Ammon's horn (tissue), 1 donor: ENCODE measurements around the gene EPN2.

Experiments
- DNase-seq: peaks from one replicate; pipeline ENCODE4 v3.0.0-alpha.2; 2016; ENCODE audit warnings: low spot score

Gene EPN2

DNA sequence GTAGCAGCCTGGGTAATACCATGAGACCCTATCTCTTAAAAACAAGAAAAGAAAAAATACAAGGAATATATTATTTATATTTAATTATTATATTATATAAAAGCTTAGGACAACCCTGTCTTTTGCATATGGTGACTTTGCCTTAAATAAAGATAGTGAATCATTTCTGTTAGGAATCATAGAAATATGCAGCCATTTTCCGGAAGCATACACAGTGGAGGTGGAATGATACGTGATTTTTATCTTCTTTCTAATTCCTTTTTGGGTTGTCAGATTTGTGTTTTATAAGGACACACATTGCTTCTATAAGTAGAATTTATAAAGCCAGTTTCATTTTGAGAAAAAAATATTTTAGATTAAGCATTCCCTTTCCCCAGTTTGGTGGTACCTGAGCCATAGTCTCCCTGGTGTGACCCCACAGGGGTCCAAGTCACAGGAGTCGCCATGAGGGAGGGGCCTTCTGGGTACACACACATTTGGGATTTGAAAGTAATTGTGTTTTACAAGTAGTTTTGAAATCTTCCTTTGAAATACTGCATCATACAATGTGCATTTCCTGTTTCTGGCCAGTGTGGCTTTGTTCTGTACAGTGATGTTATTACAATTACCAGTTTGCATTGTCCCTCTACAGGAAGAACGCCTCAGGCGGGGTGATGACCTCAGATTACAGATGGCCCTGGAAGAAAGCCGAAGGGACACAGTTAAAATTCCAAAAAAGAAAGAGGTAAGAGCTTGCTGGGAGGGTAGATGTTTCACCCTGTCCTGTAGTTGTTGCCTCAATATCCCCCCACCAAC, 74.5 kb downstream of the EPN2 start:
- DNase-seq = no peak

DNA sequence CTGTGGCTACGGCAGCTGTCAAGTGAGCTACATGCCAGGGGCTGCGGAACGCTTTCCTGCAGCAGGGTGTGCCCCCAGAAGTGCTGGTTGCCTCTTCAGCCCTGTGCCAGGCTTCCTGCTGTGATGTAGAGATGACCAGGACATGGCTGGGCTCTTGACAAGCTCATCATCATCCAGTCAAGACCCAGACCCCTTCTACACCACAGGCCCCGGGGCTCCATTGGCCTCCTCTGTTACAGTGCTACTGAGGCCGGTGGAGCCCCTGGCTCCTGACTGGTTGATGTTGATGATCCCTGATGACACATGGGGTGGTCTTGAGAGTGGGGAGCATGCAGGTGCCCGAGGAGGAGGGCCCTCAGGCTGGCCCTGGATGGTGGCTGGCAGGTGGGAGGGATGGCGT, 75.2 kb downstream of the EPN2 start:
- DNase-seq = no peak

DNA sequence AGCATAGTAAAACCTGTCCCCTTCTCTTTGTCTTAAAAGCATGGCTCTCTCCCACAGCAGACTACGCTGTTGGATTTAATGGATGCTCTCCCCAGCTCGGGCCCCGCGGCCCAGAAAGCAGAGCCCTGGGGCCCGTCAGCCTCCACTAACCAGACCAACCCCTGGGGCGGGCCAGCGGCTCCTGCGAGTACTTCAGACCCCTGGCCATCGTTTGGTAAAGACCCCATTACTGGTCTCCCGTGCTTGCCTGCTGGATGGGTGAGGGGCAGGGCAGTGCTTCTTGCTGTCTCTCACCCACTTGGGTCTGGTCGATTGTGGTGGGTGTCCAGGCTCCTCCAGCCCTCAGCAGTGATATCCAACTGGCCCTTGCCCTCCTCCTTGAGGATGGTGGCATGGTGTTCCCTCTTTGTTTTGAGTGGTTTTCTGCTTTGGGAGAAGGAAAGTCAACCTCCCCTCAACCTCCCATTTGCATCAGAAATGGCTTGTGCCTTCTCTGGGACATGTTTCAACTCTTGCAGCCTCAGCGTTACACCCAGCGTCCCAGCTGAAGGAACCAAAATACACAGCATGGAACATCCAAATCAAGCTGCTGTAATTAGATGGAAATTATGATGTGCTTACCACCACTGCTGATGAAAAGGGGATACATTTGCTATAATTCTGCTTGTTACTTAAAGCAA, 76.0 kb downstream of the EPN2 start:
- no peak for DNase-seq

DNA sequence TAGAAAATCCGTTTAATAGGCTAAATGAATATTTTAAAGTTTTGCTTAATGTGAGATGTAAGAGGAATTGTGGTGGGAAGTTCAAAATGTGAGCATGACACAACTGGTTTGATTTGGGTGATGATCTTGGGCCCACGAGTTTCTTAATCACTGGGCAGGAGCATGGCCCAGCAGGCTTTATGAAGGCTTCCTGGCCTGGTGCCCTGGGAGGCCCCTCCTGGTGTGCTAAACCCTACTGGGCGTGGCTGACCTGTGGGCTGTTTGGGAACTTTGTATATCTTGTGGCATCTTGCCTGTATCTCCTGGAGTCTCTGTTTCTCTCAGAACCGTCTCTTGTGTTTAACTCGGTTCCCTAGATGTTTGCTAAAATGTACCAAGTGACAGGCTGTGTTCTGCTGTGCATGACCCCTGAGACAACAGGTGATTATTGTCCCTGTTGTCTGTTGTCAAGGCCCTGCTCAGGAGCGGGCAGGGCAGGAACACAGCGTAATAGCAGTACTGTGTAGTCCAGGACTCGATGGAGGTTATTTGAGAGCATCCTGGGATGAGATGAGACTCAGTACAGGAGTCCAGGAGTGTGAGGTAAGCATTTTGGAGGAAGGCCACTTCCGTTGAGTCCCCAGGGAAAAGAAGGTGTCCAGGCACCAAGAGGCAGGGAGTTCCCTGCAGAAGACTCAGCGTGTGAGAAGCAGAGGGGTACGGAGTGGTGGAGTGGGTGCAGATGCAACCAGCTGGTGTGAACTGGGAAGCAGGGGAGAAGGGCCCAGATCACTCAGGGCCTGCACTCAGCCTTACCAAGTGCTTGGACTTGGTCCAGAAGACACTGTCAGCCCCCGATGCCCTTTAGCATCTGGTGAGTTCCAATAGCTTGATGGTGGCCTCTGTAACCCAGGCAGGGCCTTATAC, 76.8 kb downstream of the EPN2 start:
- DNase-seq = no peak

DNA sequence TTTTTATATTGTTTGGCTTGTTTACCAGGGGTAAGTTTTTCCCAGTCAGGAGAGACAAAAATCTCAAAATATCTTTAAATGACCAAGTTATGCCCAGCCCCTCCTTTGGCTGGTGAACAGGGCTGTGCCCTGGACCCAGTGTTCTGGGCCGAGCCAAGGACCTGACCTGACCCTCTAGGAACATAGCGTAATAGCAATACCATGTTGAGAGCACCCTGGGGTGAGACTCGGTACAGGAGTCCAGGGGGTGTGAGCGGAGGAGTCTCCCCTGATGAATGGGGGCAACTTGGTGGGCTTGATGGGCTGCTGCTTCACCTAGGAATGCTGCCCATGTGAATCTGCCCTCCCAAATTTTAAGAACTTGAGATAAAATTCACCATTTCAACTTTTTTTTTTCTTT, 77.9 kb downstream of the EPN2 start:
- DNase-seq = no peak

DNA sequence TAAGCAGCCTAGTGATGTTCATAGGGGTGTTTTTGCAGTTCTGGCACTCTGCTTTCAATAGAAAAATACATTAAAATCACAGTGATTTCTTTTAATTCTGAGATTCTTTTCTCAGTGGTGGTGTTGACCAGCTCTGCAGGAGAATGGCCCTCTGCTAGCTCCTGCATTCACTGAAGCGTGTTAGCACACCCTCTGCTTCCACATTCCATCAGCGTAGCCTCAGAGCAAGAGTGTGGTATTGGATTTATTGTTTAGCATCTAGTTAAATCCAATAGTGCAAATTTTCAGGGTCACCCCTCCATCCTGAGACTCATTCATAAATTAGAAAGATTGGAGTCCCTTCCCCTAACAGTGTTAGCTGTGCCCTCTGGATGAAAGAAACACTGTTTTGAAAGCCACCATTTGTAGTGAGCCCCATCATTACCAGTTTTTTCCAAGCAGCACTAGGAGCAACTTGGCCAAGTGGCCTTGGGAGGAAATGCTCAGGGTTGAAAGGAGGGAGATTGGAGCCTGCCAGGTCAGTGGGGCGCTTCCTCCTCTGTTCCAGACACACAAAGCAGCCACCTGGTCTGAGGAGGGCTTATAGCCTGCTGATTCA, 79.7 kb downstream of the EPN2 start:
- DNase-seq = no peak

DNA sequence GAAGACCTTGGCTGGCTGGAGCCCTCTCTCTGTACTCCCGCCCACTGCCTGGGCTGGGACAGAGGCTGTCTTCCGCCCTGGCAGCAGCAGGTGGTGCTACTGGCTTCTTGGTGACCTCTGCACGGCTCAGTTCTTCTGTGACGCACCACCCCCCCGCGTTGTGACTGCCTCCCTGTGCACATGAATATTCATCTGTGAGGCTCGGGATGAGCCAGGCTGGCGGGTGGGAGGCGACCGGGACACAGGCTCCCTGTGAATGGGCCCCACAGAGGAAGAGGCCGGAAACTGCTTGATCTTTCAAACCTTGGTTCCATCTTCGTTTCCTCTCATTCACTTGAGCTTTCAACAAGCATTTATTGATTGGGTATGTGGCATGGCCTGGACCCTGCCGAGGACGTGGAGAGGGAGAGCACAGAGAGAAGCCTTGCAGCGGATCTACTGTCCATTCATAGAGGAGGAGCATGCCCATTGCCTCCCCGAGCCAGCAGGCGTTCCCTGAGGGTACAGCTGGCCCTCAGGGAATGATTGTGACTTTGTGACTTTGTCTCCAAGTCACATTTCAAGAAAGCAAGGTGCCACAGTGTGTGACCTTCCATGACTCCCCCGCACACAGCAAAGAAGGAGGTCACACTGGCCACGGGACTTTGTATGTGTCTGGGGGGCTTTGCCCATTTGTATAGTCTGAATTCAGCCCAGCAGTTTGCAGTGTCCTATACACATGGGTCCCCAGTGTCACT, 80.4 kb downstream of the EPN2 start:
- DNase-seq = peak; percentile 98

DNA sequence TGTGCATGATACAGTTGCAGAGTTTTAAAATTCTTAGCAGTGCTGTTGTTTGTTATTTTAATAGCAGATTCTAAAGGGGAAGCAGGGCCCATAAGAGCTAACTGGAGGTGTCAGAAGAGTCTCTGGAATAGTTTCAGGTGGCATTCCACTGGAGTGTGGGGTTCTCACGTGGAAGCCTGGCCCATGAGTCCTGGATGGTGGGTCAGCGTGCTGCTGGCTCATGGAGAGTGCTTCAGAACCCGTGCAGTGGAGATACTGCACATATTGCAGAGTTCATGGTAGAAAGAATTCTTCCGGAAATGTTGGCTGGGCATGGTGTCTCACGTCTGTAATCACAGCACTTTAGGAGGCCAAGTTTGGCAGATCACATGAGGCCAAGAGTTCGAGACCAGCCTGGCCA, 81.4 kb downstream of the EPN2 start:
- DNase-seq = no peak

DNA sequence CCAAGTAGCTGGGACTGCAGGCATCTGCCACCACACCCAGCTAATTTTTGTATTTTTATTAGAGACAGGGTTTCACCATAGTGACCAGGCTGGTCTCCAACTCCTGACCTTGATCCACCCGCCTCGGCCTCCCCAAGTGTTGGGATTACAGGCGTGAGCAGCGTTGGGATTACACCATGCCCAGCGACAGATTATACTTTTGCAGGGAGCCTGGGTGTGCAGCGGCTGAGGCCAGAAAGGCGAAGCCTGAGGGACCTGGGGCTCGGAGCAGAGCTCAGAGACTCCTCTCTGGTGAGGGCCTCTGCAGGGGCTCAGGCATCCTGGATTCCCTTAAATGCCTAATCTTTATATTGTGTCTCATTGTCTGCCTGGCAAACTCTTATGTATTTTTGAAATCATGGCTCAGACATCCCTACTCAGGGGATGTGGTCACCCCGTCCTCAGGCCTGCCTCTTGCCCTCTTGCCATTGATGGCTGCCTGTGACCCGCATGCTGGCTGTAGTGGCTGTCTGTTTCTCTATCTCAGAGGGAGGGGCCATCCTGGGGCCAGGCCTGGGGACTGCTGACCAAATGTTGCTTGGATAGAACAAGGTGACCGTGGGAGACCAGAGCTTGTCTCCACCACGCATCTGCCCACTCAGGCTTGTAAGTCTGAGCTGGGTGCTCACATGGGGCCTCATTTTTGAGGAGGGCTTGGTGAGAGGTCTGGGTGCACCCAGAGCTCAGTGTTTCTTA, 82.8 kb downstream of the EPN2 start:
- no peak for DNase-seq

DNA sequence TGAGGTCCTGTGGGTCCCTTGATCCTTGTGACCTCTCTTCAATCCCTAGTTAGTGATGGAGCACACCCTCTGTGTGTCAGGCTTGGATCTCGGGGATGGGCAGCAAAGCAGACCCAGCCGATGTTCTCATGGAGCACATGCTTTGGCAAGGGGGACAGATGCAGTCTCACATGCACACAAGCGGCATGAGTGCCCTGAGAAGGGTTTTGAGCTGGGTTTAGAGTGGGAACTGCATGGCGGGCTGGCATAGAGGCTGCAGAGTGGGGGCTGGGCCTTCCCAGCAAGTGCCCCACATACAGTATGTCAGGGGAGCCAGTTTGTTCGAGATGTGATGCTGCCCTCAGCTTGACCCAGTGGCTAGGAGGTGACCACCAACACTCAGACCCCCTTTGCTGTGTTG, 83.7 kb downstream of the EPN2 start:
- DNase-seq = no peak

DNA sequence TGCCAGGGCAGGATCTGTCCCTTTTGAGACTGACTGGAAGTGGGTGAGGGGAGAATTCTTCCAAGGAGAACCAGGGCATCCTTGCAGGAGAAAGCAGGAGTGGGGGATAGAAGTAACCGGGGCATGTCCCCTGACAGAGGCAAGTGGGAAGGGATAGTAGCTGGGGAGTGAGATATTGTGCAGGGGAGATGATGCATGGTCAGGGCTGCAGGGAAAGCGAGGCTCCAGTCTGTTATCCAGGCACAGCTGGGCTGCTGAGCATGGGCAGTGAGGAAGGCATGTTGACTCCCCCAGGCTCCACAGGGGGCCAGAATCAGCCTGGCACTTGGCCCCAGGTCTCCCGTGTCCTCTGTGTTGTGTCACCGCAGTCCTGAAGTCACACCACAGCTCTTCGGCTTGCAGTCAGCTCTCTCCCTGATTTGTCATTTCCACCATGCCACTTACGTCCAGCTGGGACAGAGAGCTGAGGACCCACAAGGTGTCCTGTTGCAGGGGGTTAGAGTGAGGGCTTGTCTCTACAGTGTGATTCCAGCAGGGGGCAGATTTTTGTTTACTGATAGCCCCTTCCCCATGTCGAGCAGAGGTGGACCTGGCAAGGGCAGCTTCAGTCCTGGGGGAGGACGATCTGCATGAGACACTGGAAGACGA, 84.4 kb downstream of the EPN2 start:
- DNase-seq = no peak

DNA sequence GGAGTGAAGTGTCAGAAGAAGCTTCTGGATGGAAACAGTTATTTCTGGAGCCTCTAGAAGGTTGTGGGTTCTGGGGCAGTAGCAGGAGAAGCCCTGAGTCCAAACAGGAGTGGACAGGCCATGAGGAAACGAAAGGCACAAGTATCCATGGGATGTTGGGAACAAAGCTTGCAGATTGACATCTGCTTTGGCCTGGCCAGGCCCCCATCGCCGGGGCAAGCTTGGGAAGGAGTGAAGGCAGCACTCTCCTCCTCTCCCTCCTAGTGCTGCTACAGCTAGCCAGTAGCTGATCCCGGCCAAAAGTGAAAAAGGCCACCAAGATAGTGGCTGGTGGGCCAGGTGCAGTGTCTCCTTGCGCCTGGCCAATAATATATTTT, 85.0 kb downstream of the EPN2 start:
- no peak for DNase-seq

DNA sequence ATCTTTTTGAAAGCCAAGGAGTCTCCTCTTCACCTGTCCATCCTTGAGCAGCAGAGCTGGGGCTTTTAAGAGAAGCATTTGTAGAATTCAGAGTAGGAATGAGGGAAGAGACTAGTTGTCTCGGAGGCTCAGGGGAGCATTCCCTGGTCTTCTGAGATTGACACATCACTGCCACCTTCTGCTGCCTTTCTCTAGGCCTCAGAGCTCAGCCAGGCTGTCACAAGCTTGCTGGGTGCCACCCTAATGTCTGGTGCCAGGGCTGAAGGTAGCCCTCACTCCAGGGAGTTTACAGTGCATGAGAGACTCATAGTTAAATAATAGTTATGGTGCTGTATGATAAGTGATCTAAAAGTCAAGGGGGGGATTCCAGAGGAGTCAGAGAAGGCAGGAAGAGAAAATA, 85.7 kb downstream of the EPN2 start:
- no peak for DNase-seq

DNA sequence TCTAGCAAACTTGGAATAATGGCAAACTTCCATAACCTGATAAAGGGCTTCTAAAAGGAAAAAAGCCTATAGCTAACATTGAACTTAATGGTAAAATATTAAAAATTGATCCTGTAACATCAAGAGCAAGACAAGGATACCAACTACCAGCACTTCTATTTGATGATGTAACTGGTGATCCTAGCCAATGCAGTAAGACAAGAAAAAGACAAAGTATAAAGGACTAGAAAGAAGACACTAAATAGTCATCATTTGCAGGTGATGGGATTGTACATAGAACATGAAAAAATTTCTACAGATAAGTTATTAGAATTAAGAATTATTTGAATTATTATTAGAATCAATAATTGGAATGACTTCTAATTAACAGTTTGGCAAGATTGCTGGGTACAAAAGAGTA, 88.4 kb downstream of the EPN2 start:
- DNase-seq = no peak

DNA sequence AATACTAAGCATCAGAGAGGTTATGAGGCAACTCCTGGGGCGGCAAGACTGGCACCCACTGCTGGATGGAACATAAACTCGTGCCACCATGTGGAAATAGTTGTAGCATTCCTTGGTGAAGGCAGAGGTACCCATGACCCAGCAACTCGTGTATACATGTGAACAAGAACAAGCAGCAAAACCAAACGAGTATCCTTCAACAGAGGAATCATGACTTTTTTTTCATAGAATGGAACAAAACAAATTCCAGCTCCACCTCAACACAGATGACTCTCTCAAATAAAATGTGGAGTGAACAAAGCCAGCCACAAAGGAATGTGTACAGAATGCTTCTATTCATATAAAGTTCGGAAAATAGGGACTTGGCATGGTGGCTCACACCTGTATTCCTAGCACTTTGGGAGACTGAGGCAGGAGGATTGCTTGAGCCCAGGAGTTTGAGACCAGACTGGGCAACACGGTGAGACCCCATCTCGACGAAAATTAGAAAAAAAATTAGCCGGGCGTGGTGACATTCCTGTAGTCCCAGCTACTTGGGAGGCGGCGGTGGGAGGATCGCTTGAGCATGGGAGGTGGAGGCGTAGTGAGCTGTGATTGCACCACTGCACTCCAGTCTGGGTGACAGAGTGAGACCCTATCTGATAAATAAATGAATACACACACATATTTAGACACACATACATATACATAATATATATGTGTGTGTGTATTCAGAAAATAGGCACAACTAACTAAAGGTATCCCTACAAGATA, 90.0 kb downstream of the EPN2 start:
- DNase-seq = no peak

DNA sequence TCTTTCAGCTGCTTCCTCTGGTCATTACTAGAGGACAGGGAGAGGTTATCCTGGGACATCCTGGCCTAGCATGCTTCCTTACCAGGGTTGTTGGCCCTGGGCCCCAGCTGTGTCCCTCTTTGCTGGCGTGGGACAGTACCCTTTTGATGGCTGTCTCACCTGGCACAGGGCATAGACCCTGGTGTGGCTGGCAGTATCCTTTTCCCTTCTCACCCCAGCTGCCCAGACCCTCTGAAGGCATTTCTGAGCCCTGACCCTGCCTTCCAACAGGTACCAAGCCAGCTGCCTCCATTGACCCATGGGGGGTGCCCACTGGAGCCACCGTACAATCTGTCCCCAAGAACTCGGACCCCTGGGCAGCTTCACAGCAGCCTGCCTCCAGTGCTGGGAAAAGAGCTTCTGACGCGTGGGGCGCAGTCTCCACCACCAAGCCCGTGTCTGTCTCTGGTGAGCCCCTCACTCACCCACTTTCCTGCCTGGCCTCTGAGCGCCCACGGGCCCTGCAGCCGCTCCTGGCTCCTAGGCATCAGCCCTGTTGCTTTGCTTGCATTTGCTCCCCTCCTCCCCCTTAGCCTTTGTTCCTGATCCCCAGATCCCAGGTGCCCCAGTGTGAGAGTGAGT, 91.4 kb downstream of the EPN2 start:
- DNase-seq = no peak

DNA sequence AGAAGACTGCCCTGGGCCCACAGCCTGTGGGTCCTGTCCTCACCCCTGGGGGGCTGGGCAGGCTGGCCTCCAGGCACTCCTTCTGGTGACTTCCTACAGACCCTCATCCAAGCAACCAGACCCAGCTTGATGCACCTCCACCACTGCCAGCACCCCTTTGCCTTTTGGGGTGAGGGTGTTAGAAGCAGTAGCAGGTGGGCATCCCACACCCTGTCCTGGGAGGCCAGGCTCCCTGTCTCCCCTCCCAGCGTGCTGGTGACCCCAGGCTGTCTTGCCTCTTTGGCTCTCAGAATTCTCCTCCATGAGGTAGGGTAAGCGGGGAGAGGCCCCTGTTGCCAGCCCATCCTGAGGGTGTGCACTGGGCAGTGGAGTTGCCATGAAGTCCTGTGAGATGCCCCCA, 92.0 kb downstream of the EPN2 start:
- DNase-seq = no peak

DNA sequence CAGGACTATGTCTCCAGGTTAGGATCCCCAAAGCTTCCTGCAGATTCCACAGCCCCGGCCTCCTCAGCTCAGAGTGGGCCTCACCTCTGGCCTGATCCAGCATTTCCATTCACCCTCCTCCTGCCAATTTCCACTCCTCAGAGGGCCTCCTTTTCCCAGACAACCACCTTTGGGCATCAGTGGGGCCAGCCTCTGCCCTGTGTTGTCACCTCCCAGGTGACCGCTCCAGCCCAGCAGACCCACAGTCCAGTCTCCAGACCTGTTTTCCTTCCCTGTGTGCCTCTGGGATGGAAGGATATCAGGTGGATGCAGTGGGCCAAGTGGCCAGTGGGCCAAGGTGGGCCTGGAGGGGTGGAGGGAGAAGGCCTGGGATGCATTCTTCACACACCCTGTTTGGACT, 92.7 kb downstream of the EPN2 start:
- no peak for DNase-seq

DNA sequence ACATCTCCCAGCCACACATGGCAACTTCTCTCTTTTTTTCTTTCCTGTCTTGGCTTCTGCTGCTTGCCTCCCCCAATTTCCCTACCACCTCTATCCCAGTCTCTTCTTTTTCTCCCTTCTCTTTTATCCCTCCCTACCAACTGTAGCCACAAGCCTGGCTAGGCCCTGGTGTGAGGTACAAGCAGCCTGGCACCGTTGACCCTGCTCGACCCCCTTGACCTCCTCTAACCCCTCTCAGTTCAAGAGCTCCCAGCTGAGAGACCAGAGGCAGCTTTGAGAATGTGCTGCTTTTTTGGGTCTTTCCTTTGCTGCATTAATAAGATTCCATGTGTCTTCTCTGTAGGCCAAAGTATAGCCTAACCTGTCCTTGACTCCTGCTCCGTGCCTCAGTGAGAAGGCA, 93.1 kb downstream of the EPN2 start:
- DNase-seq = no peak
